HAP-1 (cell line): ENCODE data around the gene CIT.

Experiments used
- DNase-seq, 2 experiments: peaks; one replicate each; pipeline ENCODE4 v3.0.0-alpha.2; 2016 to 2020; ENCODE audit warnings: low spot score in 2 of 2
- H3K27me3 ChIP-seq: fragments of 250-450 bp; sonication (Bioruptor Pico); 2 replicates; pipeline ENCODE4 v1.5.1; 2020; ENCODE audit warnings: low read depth, mild to moderate bottlenecking, moderate library complexity
- H3K36me3 ChIP-seq: fragments of 250-450 bp; sonication (Bioruptor Pico); replicated peaks from 2 replicates; pipeline ENCODE4 v1.5.1; 2020; ENCODE audit warnings: mild to moderate bottlenecking
- H3K4me1 ChIP-seq: fragments of 250-450 bp; sonication (Bioruptor Pico); 2 replicates; pipeline ENCODE4 v1.5.1; 2020; ENCODE audit warnings: mild to moderate bottlenecking
- H3K4me3 ChIP-seq: fragments of 250-450 bp; sonication (Bioruptor Pico); 2 replicates; pipeline ENCODE4 v1.5.1; 2020; ENCODE audit warnings: mild to moderate bottlenecking, moderate library complexity
- H3K9me3 ChIP-seq: fragments of 250-450 bp; sonication (Bioruptor Pico); 2 replicates; pipeline ENCODE4 v1.5.1; 2020; ENCODE audit warnings: mild to moderate bottlenecking, moderate library complexity
- in situ Hi-C: fragments of 300-500 bp; cut with MboI; formaldehyde crosslinking; loops from 3 replicates; pipeline ENCODE4 v1.14.3; 2020; ENCODE audit warnings: low sequenced_read_pairs, inconsistent platforms, mixed read lengths

CIT gene

GRCh38 chr12:119883237-119883636, 6.1 kb upstream of the CIT start:
- no peak for DNase-seq
- H3K4me3 ChIP-seq = no peak overlapping the region
- in situ Hi-C loops = no loop called here
- H3K27me3 ChIP-seq = peaks cover 4% of the 10 kb centered on the region
- no peaks in the 10 kb centered on the region for H3K4me1 ChIP-seq
- H3K36me3 ChIP-seq = no peaks in the 10 kb centered on the region
- no peaks in the 10 kb centered on the region for H3K9me3 ChIP-seq

- in situ Hi-C loops = no loop called here
- Histone ChIP-seq H3K27me3 (no peaks in the 10 kb centered on the region), H3K9me3 (no peaks in the 10 kb centered on the region), H3K36me3 (peaks cover 26% of the 10 kb centered on the region), H3K4me3 (peak overlapping the region; percentile 95), H3K4me1 (peaks cover 9% of the 10 kb centered on the region)
- DNase-seq = no peak
Observed at GRCh38 chr12:119877639-119877948, 474 bp upstream of the CIT start.

- Histone ChIP-seq H3K4me3 (no peak overlapping the region), H3K4me1 (no peaks in the 10 kb centered on the region; the same call in 1 of the 2 replicates), H3K9me3 (no peaks in the 10 kb centered on the region), H3K36me3 (peaks cover 87% of the 10 kb centered on the region), H3K27me3 (no peaks in the 10 kb centered on the region)
- DNase-seq = no peak
- in situ Hi-C loops = no loop called here
Observed at GRCh38 chr12:119870457-119870856, 6.7 kb downstream of the CIT start.

- H3K4me1 ChIP-seq = no peaks in the 10 kb centered on the region
- no peaks in the 10 kb centered on the region for H3K27me3 ChIP-seq
- in situ Hi-C loops = no loop called here
- no peaks in the 10 kb centered on the region for H3K9me3 ChIP-seq
- no peak for DNase-seq
- peaks cover 88% of the 10 kb centered on the region for H3K36me3 ChIP-seq
- H3K4me3 ChIP-seq = no peak overlapping the region
Observed at GRCh38 chr12:119869720-119870119, 7.4 kb downstream of the CIT start.

- no peak for DNase-seq
- Histone ChIP-seq H3K9me3 (no peaks in the 10 kb centered on the region), H3K36me3 (peaks cover 90% of the 10 kb centered on the region), H3K4me3 (no peak overlapping the region), H3K4me1 (no peaks in the 10 kb centered on the region), H3K27me3 (no peaks in the 10 kb centered on the region)
- in situ Hi-C loops = no loop called here
Observed at GRCh38 chr12:119868992-119869391, 8.1 kb downstream of the CIT start.

GRCh38 chr12:119864591-119864990, 12.5 kb downstream of the CIT start:
- Histone ChIP-seq H3K27me3 (no peaks in the 10 kb centered on the region), H3K4me1 (no peaks in the 10 kb centered on the region), H3K9me3 (no peaks in the 10 kb centered on the region; the same call in 1 of the 2 replicates), H3K36me3 (peaks cover 70% of the 10 kb centered on the region), H3K4me3 (no peak overlapping the region)
- DNase-seq = no peak
- in situ Hi-C loops = no loop called here

GRCh38 chr12:119859241-119859640, 17.9 kb downstream of the CIT start:
- H3K27me3 ChIP-seq = no peaks in the 10 kb centered on the region
- no peak for DNase-seq
- no peaks in the 10 kb centered on the region; the same call in 1 of the 2 replicates for H3K9me3 ChIP-seq
- no peaks in the 10 kb centered on the region for H3K4me1 ChIP-seq
- H3K4me3 ChIP-seq = no peak overlapping the region
- in situ Hi-C loops = no loop called here
- peaks cover 49% of the 10 kb centered on the region for H3K36me3 ChIP-seq

- Histone ChIP-seq H3K27me3 (no peaks in the 10 kb centered on the region), H3K9me3 (no peaks in the 10 kb centered on the region; the same call in 1 of the 2 replicates), H3K36me3 (peaks cover 46% of the 10 kb centered on the region), H3K4me1 (no peaks in the 10 kb centered on the region), H3K4me3 (no peak overlapping the region)
- in situ Hi-C loops = no loop called here
- no peak for DNase-seq
Observed at GRCh38 chr12:119857041-119857591, 20.0 kb downstream of the CIT start.

- H3K4me1 ChIP-seq = no peaks in the 10 kb centered on the region
- no peaks in the 10 kb centered on the region for H3K27me3 ChIP-seq
- H3K4me3 ChIP-seq = no peak overlapping the region
- in situ Hi-C loops = no loop called here
- no peak for DNase-seq
- no peaks in the 10 kb centered on the region for H3K9me3 ChIP-seq
- peaks cover 61% of the 10 kb centered on the region for H3K36me3 ChIP-seq
Observed at GRCh38 chr12:119850330-119850729, 26.8 kb downstream of the CIT start.

- no peak for DNase-seq
- no peaks in the 10 kb centered on the region for H3K9me3 ChIP-seq
- in situ Hi-C loops = no loop called here
- H3K36me3 ChIP-seq = peaks cover 44% of the 10 kb centered on the region
- no peaks in the 10 kb centered on the region for H3K4me1 ChIP-seq
- no peak overlapping the region for H3K4me3 ChIP-seq
- no peaks in the 10 kb centered on the region for H3K27me3 ChIP-seq
Observed at GRCh38 chr12:119843100-119843499, 34.0 kb downstream of the CIT start.

GRCh38 chr12:119842380-119842779, 34.7 kb downstream of the CIT start:
- H3K4me1 ChIP-seq = no peaks in the 10 kb centered on the region
- H3K36me3 ChIP-seq = peaks cover 41% of the 10 kb centered on the region
- no peaks in the 10 kb centered on the region for H3K27me3 ChIP-seq
- in situ Hi-C loops = no loop called here
- H3K9me3 ChIP-seq = no peaks in the 10 kb centered on the region
- no peak for DNase-seq
- H3K4me3 ChIP-seq = no peak overlapping the region

- no peaks in the 10 kb centered on the region for H3K27me3 ChIP-seq
- DNase-seq = no peak
- H3K36me3 ChIP-seq = peaks cover 41% of the 10 kb centered on the region
- H3K4me1 ChIP-seq = no peaks in the 10 kb centered on the region
- H3K9me3 ChIP-seq = no peaks in the 10 kb centered on the region
- H3K4me3 ChIP-seq = no peak overlapping the region
- in situ Hi-C loops = no loop called here
Observed at GRCh38 chr12:119841433-119842210, 35.5 kb downstream of the CIT start.

GRCh38 chr12:119840582-119840981, 36.5 kb downstream of the CIT start:
- Histone ChIP-seq H3K27me3 (no peaks in the 10 kb centered on the region), H3K36me3 (peaks cover 35% of the 10 kb centered on the region), H3K4me1 (no peaks in the 10 kb centered on the region; the same call in 1 of the 2 replicates), H3K9me3 (no peaks in the 10 kb centered on the region), H3K4me3 (no peak overlapping the region)
- in situ Hi-C loops = no loop called here
- DNase-seq = no peak

GRCh38 chr12:119840168-119840567, 37.0 kb downstream of the CIT start:
- Histone ChIP-seq H3K4me3 (no peak overlapping the region), H3K27me3 (no peaks in the 10 kb centered on the region), H3K9me3 (no peaks in the 10 kb centered on the region), H3K36me3 (peaks cover 35% of the 10 kb centered on the region), H3K4me1 (peaks cover 2% of the 10 kb centered on the region)
- no peak for DNase-seq
- in situ Hi-C loops = no loop called here
